ELF-1 (cell line): ENCODE results near the gene DOCK4.

Experiments used
- DNase-seq: peaks from one replicate; pipeline ENCODE4 v3.0.0-alpha.2; 2016; ENCODE audit warnings: low read depth, low spot score

The DOCK4 gene

GRCh38 chr7:112160130-112160770 is 45.9 kb downstream of the DOCK4 start:
- no peak for DNase-seq

- DNase-seq, result no peak
Measured at GRCh38 chr7:112159351-112159750, 46.8 kb downstream of the DOCK4 start.

GRCh38 chr7:112157072-112157471 is 49.1 kb downstream of the DOCK4 start:
- no peak for DNase-seq

- no peak for DNase-seq
Measured at GRCh38 chr7:112156412-112156811, 49.8 kb downstream of the DOCK4 start.

- DNase-seq, result no peak
Measured at GRCh38 chr7:112154690-112155089, 51.5 kb downstream of the DOCK4 start.

- DNase-seq, result no peak
Measured at GRCh38 chr7:112152186-112152585, 54.0 kb downstream of the DOCK4 start.

- DNase-seq, result no peak
Measured at GRCh38 chr7:112150823-112151641, 55.2 kb downstream of the DOCK4 start.

GRCh38 chr7:112149734-112150133 is 56.5 kb downstream of the DOCK4 start:
- DNase-seq, result no peak

- DNase-seq, result no peak
Measured at GRCh38 chr7:112147793-112148361, 58.3 kb downstream of the DOCK4 start.

- DNase-seq, result no peak
Measured at GRCh38 chr7:112145206-112145605, 61.0 kb downstream of the DOCK4 start.

GRCh38 chr7:112144284-112145059 is 61.7 kb downstream of the DOCK4 start:
- DNase-seq, result no peak

- no peak for DNase-seq
Measured at GRCh38 chr7:112143582-112143981, 62.6 kb downstream of the DOCK4 start.

GRCh38 chr7:112143136-112143535 is 63.1 kb downstream of the DOCK4 start:
- DNase-seq, result no peak

- DNase-seq, result no peak
Measured at GRCh38 chr7:112140600-112140999, 65.6 kb downstream of the DOCK4 start.

GRCh38 chr7:112138938-112139337 is 67.3 kb downstream of the DOCK4 start:
- DNase-seq, result no peak

GRCh38 chr7:112138325-112138852 is 67.8 kb downstream of the DOCK4 start:
- no peak for DNase-seq

- DNase-seq, result no peak
Measured at GRCh38 chr7:112137141-112138101, 68.8 kb downstream of the DOCK4 start.

GRCh38 chr7:112136271-112137008 is 69.8 kb downstream of the DOCK4 start:
- no peak for DNase-seq

- DNase-seq, result no peak
Measured at GRCh38 chr7:112135815-112136214, 70.4 kb downstream of the DOCK4 start.

- DNase-seq, result no peak
Measured at GRCh38 chr7:112134039-112134438, 72.2 kb downstream of the DOCK4 start.
